Adrenal gland (tissue), 12 donors: ENCODE results near the gene OGA. TPM values are rescaled to one million over a fixed set of nuclear protein-coding genes. Genes with fewer than 3 reads are reported as not detected.

ENCODE experiments used
- DNase-seq, 7 donors: peaks; one replicate each; pipeline ENCODE4 v3.0.0-alpha.2; 2019 to 2020
- H3K27ac ChIP-seq, 5 donors: fragments of 200-600 bp; sonication (generic) in 4 of 5; 1 replicate in 3 of 5; 2 replicates in 2 of 5; pipeline versions ENCODE4 v1.5.1 to v1.8.0; 2016 to 2020; ENCODE audit warnings: mild to moderate bottlenecking in 1 of 5
- H3K27me3 ChIP-seq: fragments of 200-600 bp; 2 replicates; pipeline ENCODE4 v1.8.0; 2021
- H3K36me3 ChIP-seq, 2 donors: fragments of 200-600 bp; replicated peaks in 1 of 2; 1 replicate in 1 of 2; 2 replicates in 1 of 2; pipeline versions ENCODE4 v1.5.1 to v1.8.0; 2018 to 2022
- H3K4me1 ChIP-seq, 2 donors: fragments of 200-600 bp; replicated peaks in 1 of 2; 1 replicate in 1 of 2; 2 replicates in 1 of 2; pipeline versions ENCODE4 v1.5.1 to v1.8.0; 2018 to 2021
- H3K4me3 ChIP-seq, 4 donors: fragments of 200-600 bp; sonication (generic) in 3 of 4; one replicate each; pipeline ENCODE4 v1.5.1; 2016 to 2018
- H3K9me3 ChIP-seq, 3 donors: fragments of 200-600 bp; sonication (generic) in 1 of 3; replicated peaks in 1 of 3; 1 replicate in 2 of 3; 2 replicates in 1 of 3; pipeline versions ENCODE4 v1.5.1 to v1.8.0; 2016 to 2021
- CTCF ChIP-seq, 6 experiments: fragments of 450-650 bp in 4 of 6; fragments of 200-600 bp in 2 of 6; sonication (generic) in 1 of 6; IDR thresholded peaks; 1 replicate in 5 of 6; 2 replicates in 1 of 6; pipeline versions ENCODE4 v1.5.1 to v1.8.0; 2016 to 2021; ENCODE audit warnings: antibody characterized with exemption in 6 of 6, mild to moderate bottlenecking in 2 of 6, moderate library complexity in 1 of 6
- POLR2A ChIP-seq, 2 donors: fragments of 450-650 bp; IDR thresholded peaks; one replicate each; pipeline ENCODE4 v1.6.1; 2017; ENCODE audit warnings: antibody characterized with exemption in 2 of 2, mild to moderate bottlenecking in 2 of 2, moderate library complexity in 1 of 2
- WGBS, 4 donors: extraction: QIAGEN DNeasy Blood & Tissue Kit in 2 of 4; methylation state at CpG; one replicate each; pipeline versions ENCODE4 v1.1.5 to v1.1.7; 2013 to 2017; 5-methylcytosine and 5-hydroxymethylcytosine counted together
- intact Hi-C, 2 donors: fragments of 100-400 bp; cut with DNase I; formaldehyde crosslinking; loops; one replicate each; pipeline versions ENCODE4 v1.14.1 to v1.15.0; 2022 to 2023
- polyA plus RNA-seq, 3 donors: library from polyadenylated mRNA; stranded (reverse); fragments of 200-250 nt in 2 of 3; fragments of 350-450 nt in 1 of 3; fragmentation: Illumina TruSeq in 1 of 3; extraction: RNeasy Lipid Tissue Mini Kit (QIAGEN cat#74804) in 1 of 3; gene quantifications; one replicate each; pipeline ENCODE4 v1.2.3, GENCODE V29; 2013 to 2014
- total RNA-seq, 9 donors: library from RNA; depleted of rRNA in 4 of 9; stranded (reverse); fragments of >200 nt in 4 of 9; fragments of 120-200 nt in 1 of 9; fragmentation: NEBNext Ultra II Directional in 1 of 9; extraction: Animal tissue kit (Norgen Biotek cat#: 25700) in 1 of 9; gene quantifications; one replicate each; pipeline versions ENCODE4 v1.1.0 to v1.2.4, GENCODE V29; 2013 to 2023
- donor health status: healthy with polysubstance abuse.
- donor health status: Bipolar disorder and iron deficiency.
- donor health status: DM: yes; HTN: yes; CAD: no.
- donor health status: DM: no; HTN: no; CAD: no.
- donor health status: DM: no; HTN: no; CAD: no.
- donor health status: DM: yes; HTN: yes; CAD: no.

The OGA gene
- total and polyA plus RNA-seq, 12 donors = 32.8 to 119 (median 72.0) TPM

- intact Hi-C loops = no loop called here
- TF ChIP-seq POLR2A (IDR thresholded peaks at IDR 0.05) = no peak
- no peak for TF ChIP-seq CTCF (IDR thresholded peaks at IDR 0.05)
- Histone ChIP-seq H3K9me3 (no peaks in the 10 kb centered on the region), H3K36me3 (no peaks in the 10 kb centered on the region), H3K27me3 (peaks cover 45% of the 10 kb centered on the region), H3K4me1 (no peaks in the 10 kb centered on the region), H3K27ac (no peak overlapping the region), H3K4me3 (no peak overlapping the region)
- 76 to 85% (median 80%) methylated on average over 5 of the region's 5 CpGs for WGBS, 4 donors
- no peak for DNase-seq
Measured at GRCh38 chr10:101769541-101770180, 48.6 kb downstream of the OGA start.

DNA sequence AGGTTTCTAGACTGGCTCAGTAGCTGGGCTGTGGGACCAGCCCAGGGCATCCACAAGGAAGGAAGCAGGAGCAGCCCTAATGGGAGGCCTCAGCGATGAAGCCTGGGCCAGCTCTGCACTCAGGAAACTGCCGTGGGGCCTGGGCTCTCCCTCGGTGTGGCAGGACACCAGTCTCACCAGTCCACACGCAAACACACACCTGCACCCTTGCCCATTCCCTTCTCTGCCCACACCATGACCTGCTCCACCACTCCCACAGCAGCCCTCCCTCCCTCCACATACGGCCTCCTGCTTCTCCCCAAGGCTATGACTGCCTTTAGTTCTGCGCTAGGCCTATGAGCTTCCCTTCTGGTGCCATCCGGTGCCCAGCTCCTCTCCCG lies 49.5 kb downstream of the OGA start:
- peaks cover 36% of the 10 kb centered on the region for H3K27me3 ChIP-seq
- no peak overlapping the region for H3K27ac ChIP-seq
- no peaks in the 10 kb centered on the region for H3K4me1 ChIP-seq
- no peaks in the 10 kb centered on the region for H3K9me3 ChIP-seq
- no peaks in the 10 kb centered on the region for H3K36me3 ChIP-seq
- TF ChIP-seq POLR2A (IDR thresholded peaks at IDR 0.05) = no peak
- no peak for TF ChIP-seq CTCF (IDR thresholded peaks at IDR 0.05)
- intact Hi-C loops = no loop called here
- H3K4me3 ChIP-seq = no peak overlapping the region
- WGBS, 4 donors = 70 to 86% (median 80%) methylated on average over 5 to 8 of the region's 8 CpGs
- DNase-seq = no peak

- DNase-seq = no peak
- H3K4me3 ChIP-seq = no peak overlapping the region
- H3K27ac ChIP-seq = no peak overlapping the region
- TF ChIP-seq POLR2A (IDR thresholded peaks at IDR 0.05) (no peak), CTCF (IDR thresholded peaks at IDR 0.05) (no peak)
- intact Hi-C loops = no loop called here
- H3K27me3 ChIP-seq = peaks cover 30% of the 10 kb centered on the region
- no peaks in the 10 kb centered on the region for H3K9me3 ChIP-seq
- 65 to 85% (median 70%) methylated on average over 5 to 14 of the region's 14 CpGs for WGBS, 4 donors
- no peaks in the 10 kb centered on the region for H3K4me1 ChIP-seq
- no peaks in the 10 kb centered on the region for H3K36me3 ChIP-seq
Measured at GRCh38 chr10:101767966-101768790, 50.1 kb downstream of the OGA start.

DNA sequence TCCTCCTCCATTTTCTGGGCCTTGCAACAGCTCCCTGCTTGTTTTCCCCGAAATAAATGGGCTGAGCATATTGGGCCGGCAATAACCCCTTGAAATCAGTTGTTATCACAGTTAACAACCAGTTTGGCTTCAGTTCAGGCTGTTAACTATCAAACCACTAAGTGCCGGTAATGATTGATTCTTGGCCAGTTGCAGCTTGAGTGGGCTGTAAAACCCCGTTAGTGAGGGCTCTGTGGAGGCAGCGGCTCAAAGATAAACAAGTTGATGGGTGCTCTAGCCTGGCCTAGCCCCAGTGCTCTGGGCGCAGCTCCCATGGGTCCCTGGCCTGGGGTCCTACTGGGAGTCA lies 50.7 kb downstream of the OGA start:
- WGBS, 4 donors = 64 to 89% (median 69%) methylated on average over 6 of the region's 6 CpGs
- no peak overlapping the region for H3K27ac ChIP-seq
- no peaks in the 10 kb centered on the region for H3K36me3 ChIP-seq
- no peak for DNase-seq
- H3K4me3 ChIP-seq = no peak overlapping the region
- H3K9me3 ChIP-seq = no peaks in the 10 kb centered on the region
- TF ChIP-seq CTCF (IDR thresholded peaks at IDR 0.05) = no peak
- TF ChIP-seq POLR2A (IDR thresholded peaks at IDR 0.05) = no peak
- intact Hi-C loops = no loop called here
- peaks cover 24% of the 10 kb centered on the region for H3K27me3 ChIP-seq
- no peaks in the 10 kb centered on the region for H3K4me1 ChIP-seq
